NT2/D1 (cell line): ENCODE data around the gene TTL.
"Not testable (repeated sequence)": the region's sequence is repeated elsewhere in the genome, so short reads cannot be mapped to it uniquely, and the experiment has no call there.

Experiments
- DNase-seq: peaks from one replicate; pipeline ENCODE4 v3.0.0-alpha.2; 2011; ENCODE audit warnings: low read depth, low spot score
- H3K27me3 ChIP-seq: 2 replicates; pipeline ENCODE4 v1.6.0; 2011; ENCODE audit warnings: mild to moderate bottlenecking; ENCODE audit not compliant: insufficient read length, insufficient read depth
- H3K36me3 ChIP-seq: 2 replicates; pipeline ENCODE4 v1.6.1; 2011; ENCODE audit warnings: mild to moderate bottlenecking, low read length, mixed read lengths; ENCODE audit not compliant: insufficient read depth, insufficient read length
- H3K4me1 ChIP-seq: 2 replicates; pipeline ENCODE4 v1.5.1; 2011; ENCODE audit not compliant: insufficient read depth, insufficient read length
- H3K4me3 ChIP-seq: 2 replicates; pipeline ENCODE4 v1.5.1; 2011; ENCODE audit warnings: low read depth; ENCODE audit not compliant: insufficient read length
- H3K9ac ChIP-seq: 2 replicates; pipeline ENCODE4 v1.6.0; 2011; ENCODE audit warnings: low read depth; ENCODE audit not compliant: insufficient read length
- H3K9me3 ChIP-seq: 2 replicates; pipeline ENCODE4 v1.5.1; 2011; ENCODE audit warnings: mild to moderate bottlenecking, low read length; ENCODE audit not compliant: insufficient read depth
- SUZ12 ChIP-seq: IDR thresholded peaks from 2 replicates; pipeline ENCODE4 v1.6.1; 2011; ENCODE audit not compliant: insufficient read length, insufficient read depth; ENCODE audit errors: extremely low read depth
- YY1 ChIP-seq: IDR thresholded peaks from 2 replicates; pipeline ENCODE4 v1.6.1; 2011; ENCODE audit not compliant: insufficient read length, insufficient read depth
- ZNF274 ChIP-seq: IDR thresholded peaks from 2 replicates; pipeline ENCODE4 v1.6.1; 2011; ENCODE audit warnings: mild to moderate bottlenecking, low read depth, low read length

The TTL gene

GRCh38 chr2:112493858-112494648 lies 12.1 kb downstream of the TTL start:
- Histone ChIP-seq H3K4me3 (no peak overlapping the region), H3K9ac (no peak overlapping the region), H3K36me3 (peaks cover 40% of the 10 kb centered on the region), H3K9me3 (no peaks in the 10 kb centered on the region), H3K27me3 (no peaks in the 10 kb centered on the region), H3K4me1 (no peaks in the 10 kb centered on the region)
- DNase-seq: no peak
- no peak for TF ChIP-seq YY1
- no peak for TF ChIP-seq SUZ12
- TF ChIP-seq ZNF274: no peak

GRCh38 chr2:112494828-112495227 lies 12.9 kb downstream of the TTL start:
- H3K4me1 ChIP-seq: no peaks in the 10 kb centered on the region
- H3K9me3 ChIP-seq: no peaks in the 10 kb centered on the region
- no peak overlapping the region for H3K9ac ChIP-seq
- H3K36me3 ChIP-seq: peaks cover 40% of the 10 kb centered on the region
- no peaks in the 10 kb centered on the region for H3K27me3 ChIP-seq
- no peak overlapping the region for H3K4me3 ChIP-seq
- no peak for TF ChIP-seq SUZ12
- TF ChIP-seq ZNF274: no peak
- TF ChIP-seq YY1: no peak
- no peak for DNase-seq

DNA sequence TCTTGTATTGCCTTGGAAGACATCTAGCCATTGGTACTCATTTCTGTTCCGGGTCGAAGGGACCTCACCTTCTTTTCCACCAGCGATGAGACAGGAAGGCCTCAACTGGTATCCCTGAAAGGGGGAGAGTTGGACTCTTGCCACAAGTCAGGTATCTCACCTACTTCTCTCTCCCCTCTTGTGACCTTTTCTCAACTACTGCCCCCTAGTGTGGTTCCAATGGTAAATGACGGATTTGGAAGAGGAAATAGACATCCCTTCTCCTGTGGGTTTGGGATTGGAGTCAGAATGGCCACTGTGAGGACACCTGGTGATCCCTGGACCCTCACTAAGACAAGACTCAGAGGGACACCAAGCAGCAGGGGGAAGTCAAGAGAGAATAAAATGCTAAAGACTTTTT lies 13.9 kb downstream of the TTL start:
- H3K36me3 ChIP-seq: peaks cover 35% of the 10 kb centered on the region
- H3K4me1 ChIP-seq, H3K27me3 ChIP-seq, DNase-seq, H3K9ac ChIP-seq, H3K4me3 ChIP-seq, H3K9me3 ChIP-seq: not testable (repeated sequence)

- not testable (repeated sequence) for H3K27me3 ChIP-seq, H3K9ac ChIP-seq, H3K4me3 ChIP-seq, DNase-seq, H3K9me3 ChIP-seq, H3K4me1 ChIP-seq
- H3K36me3 ChIP-seq: peaks cover 26% of the 10 kb centered on the region
Measured at GRCh38 chr2:112500850-112501484, 19.0 kb downstream of the TTL start.

DNA sequence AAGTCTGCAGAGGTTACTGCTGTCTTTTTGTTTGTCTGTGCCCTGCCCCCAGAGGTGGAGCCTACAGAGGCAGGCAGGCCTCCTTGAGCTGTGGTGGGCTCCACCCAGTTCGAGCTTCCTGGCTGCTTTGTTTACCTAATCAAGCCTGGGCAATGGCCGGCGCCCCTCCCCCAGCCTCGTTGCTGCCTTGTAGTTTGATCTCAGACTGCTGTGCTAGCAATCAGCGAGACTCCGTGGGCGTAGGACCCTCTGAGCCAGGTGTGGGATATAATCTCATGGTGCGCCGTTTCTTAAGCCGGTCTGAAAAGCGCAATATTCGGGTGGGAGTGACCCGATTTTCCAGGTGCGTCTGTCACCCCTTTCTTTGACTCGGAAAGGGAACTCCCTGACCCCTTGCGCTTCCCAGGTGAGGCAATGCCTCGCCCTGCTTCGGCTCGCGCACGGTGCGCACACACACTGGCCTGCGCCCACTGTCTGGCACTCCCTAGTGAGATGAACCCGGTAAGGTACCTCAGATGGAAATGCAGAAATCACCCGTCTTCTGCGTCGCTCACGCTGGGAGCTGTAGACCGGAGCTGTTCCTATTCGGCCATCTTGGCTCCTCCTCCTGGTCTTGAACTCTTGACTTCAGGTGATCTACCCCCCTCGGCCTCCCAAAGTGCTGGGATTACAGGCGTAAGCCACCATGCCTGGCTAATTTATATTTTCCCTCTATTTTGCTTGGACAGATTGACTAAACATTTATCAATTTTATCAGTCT lies 27.5 kb downstream of the TTL start:
- H3K27me3 ChIP-seq, H3K9me3 ChIP-seq, H3K4me1 ChIP-seq, H3K4me3 ChIP-seq, H3K9ac ChIP-seq, DNase-seq: not testable (repeated sequence)
- H3K36me3 ChIP-seq: peaks cover 29% of the 10 kb centered on the region

DNA sequence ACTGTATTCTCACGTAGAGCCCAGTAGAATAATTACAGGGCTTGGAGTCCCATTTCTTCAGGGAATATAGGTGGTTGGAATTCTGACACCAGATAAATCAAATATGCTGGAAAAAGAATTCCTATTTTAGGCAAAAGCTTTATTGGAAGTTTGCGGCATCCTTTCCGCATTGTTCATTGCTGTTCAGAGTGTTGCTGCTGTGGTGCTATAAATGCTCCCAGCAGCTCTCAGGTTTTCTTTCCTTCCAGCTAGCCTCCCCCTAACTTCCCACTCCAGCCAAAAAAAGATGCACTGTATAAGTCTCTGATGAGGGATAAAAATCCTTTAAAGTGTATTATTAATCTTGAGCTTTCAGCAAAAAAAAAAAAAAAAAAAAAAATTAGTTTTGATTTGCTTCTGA lies 34.8 kb downstream of the TTL start:
- DNase-seq: no peak
- Histone ChIP-seq H3K4me3 (no peak overlapping the region), H3K36me3 (peaks cover 61% of the 10 kb centered on the region), H3K9ac (no peak overlapping the region), H3K27me3 (no peaks in the 10 kb centered on the region), H3K9me3 (peaks cover 11% of the 10 kb centered on the region), H3K4me1 (no peaks in the 10 kb centered on the region)
- no peak for TF ChIP-seq SUZ12

DNA sequence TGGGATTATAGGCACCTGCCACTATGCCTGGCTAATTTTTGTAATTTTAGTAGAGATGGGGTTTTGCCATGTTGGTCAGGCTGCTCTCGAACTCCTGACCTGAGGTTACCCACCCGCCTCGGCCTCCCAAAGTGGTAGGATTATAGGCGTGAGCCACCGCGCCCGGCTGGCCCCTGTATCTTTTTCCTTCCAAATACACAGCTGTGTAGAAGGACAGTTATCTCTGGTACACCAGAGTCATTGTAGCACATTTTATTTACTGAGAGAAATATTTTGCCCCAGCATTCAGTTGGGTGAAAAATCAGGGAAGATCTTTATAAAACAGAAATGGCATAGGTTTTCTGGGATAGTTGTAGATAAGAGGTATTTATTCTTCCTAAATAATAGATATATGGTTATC lies 36.9 kb downstream of the TTL start:
- H3K27me3 ChIP-seq: no peaks in the 10 kb centered on the region
- no peak for DNase-seq
- peaks cover 71% of the 10 kb centered on the region for H3K36me3 ChIP-seq
- TF ChIP-seq SUZ12 (no peak), YY1 (no peak)
- no peaks in the 10 kb centered on the region for H3K4me1 ChIP-seq
- H3K4me3 ChIP-seq: no peak overlapping the region
- H3K9me3 ChIP-seq: peaks cover 11% of the 10 kb centered on the region
- H3K9ac ChIP-seq: no peak overlapping the region

GRCh38 chr2:112519506-112519905 lies 37.5 kb downstream of the TTL start:
- H3K27me3 ChIP-seq: no peaks in the 10 kb centered on the region
- H3K4me1 ChIP-seq: no peaks in the 10 kb centered on the region
- H3K9ac ChIP-seq: no peak overlapping the region
- no peak for TF ChIP-seq ZNF274
- TF ChIP-seq YY1: no peak
- TF ChIP-seq SUZ12: no peak
- no peak for DNase-seq
- H3K4me3 ChIP-seq: no peak overlapping the region
- peaks cover 6% of the 10 kb centered on the region for H3K9me3 ChIP-seq
- H3K36me3 ChIP-seq: peaks cover 64% of the 10 kb centered on the region
